WTC11 (cell line): ENCODE data around the gene PHLDB2. TPM values are rescaled to one million over a fixed set of nuclear protein-coding genes. Genes with fewer than 3 reads are reported as not detected.

Source experiments
- ATAC-seq: fragments of 200-7000 bp; cut with Tn5 transposase; 2 replicates; pipeline ENCODE4 v1.10.0; 2021; ENCODE audit warnings: mild to moderate bottlenecking, moderate library complexity
- CTCF ChIA-PET: fragments of 300-600 bp; sonication (Branson Sonifier 250); formaldehyde crosslinking; loops from one replicate; lab custom pipeline; 2021; ENCODE audit warnings: antibody characterized with exemption; lab: Charles Lee
- POLR2A ChIA-PET: fragments of 350-600 bp; sonication (Branson Sonifier 250); formaldehyde crosslinking; loops from one replicate; lab custom pipeline; 2021; ENCODE audit warnings: antibody characterized with exemption; lab: Charles Lee
- DNase-seq: peaks from one replicate; pipeline ENCODE4 v3.0.0; 2021; ENCODE audit warnings: low spot score
- H3K27ac Mint-ChIP-seq: 2 replicates; pipeline ENCODE4 v1.8.0; 2021; ENCODE audit warnings: mixed read lengths
- H3K27me3 Mint-ChIP-seq: 2 replicates; pipeline ENCODE4 v1.8.0; 2021; ENCODE audit warnings: low read depth, mild to moderate bottlenecking, moderate library complexity, mixed read lengths
- H3K36me3 Mint-ChIP-seq: 2 replicates; pipeline ENCODE4 v1.8.0; 2021; ENCODE audit warnings: mixed read lengths
- H3K4me1 Mint-ChIP-seq: 2 replicates; pipeline ENCODE4 v1.8.0; 2022; ENCODE audit warnings: mixed read lengths
- H3K4me3 Mint-ChIP-seq: 2 replicates; pipeline ENCODE4 v1.8.0; 2021; ENCODE audit warnings: mild to moderate bottlenecking, moderate library complexity, mixed read lengths
- H3K9me3 Mint-ChIP-seq: 2 replicates; pipeline ENCODE4 v1.8.0; 2021; ENCODE audit warnings: mixed read lengths
- AFF4 ChIP-seq: sonication (generic); formaldehyde crosslinking; IDR thresholded peaks from 2 replicates; pipeline ENCODE4 v1.8.1; 2023; ENCODE audit warnings: mild to moderate bottlenecking, missing genetic modification reagents, borderline replicate concordance
- CBFB ChIP-seq: sonication (generic); formaldehyde crosslinking; IDR thresholded peaks from 2 replicates; pipeline ENCODE4 v1.8.1; 2022; ENCODE audit warnings: mild to moderate bottlenecking, low read depth, missing genetic modification reagents
- EMX1 ChIP-seq: fragments of 250-450 bp; sonication (Bioruptor Pico); IDR thresholded peaks from 2 replicates; pipeline ENCODE4 v1.8.0; 2021; ENCODE audit warnings: mild to moderate bottlenecking
- ETV6 ChIP-seq: sonication (generic); formaldehyde crosslinking; IDR thresholded peaks from 2 replicates; pipeline ENCODE4 v1.8.1; 2022; ENCODE audit warnings: mild to moderate bottlenecking, missing genetic modification reagents
- FOXP4 ChIP-seq: sonication (generic); formaldehyde crosslinking; IDR thresholded peaks from 2 replicates; pipeline ENCODE4 v1.8.0; 2022; ENCODE audit warnings: mild to moderate bottlenecking, missing genetic modification reagents
- GTF2I ChIP-seq: fragments of 250-450 bp; sonication (Bioruptor Pico); conservative IDR thresholded peaks from 2 replicates; pipeline ENCODE4 v1.4.0; 2021; ENCODE audit warnings: mild to moderate bottlenecking
- HMGA2 ChIP-seq: fragments of 250-450 bp; sonication (Bioruptor Pico); IDR thresholded peaks from 2 replicates; pipeline ENCODE4 v1.4.0; 2021; ENCODE audit warnings: mild to moderate bottlenecking, moderate library complexity
- HMGXB4 ChIP-seq: sonication (generic); formaldehyde crosslinking; IDR thresholded peaks from 2 replicates; pipeline ENCODE4 v1.8.1; 2023; ENCODE audit warnings: mild to moderate bottlenecking, moderate library complexity, missing genetic modification reagents
- JAZF1 ChIP-seq: fragments of 250-450 bp; sonication (Bioruptor Pico); IDR thresholded peaks from 2 replicates; pipeline ENCODE4 v1.9.0; 2021; ENCODE audit warnings: moderate library complexity, mild to moderate bottlenecking, inconsistent platforms
- NR3C1 ChIP-seq: sonication (generic); formaldehyde crosslinking; conservative IDR thresholded peaks from 2 replicates; pipeline ENCODE4 v1.8.1; 2023; ENCODE audit warnings: low read depth, mild to moderate bottlenecking, missing genetic modification reagents
- TEAD4 ChIP-seq: sonication (generic); formaldehyde crosslinking; IDR thresholded peaks from 2 replicates; pipeline ENCODE4 v1.8.0; 2022; ENCODE audit warnings: mild to moderate bottlenecking, missing genetic modification reagents
- ZNF121 ChIP-seq: sonication (generic); formaldehyde crosslinking; IDR thresholded peaks from 2 replicates; pipeline ENCODE4 v1.8.0; 2023; ENCODE audit warnings: missing genetic modification reagents
- total RNA-seq: library from RNA; stranded (reverse); gene quantifications from 3 replicates; pipeline ENCODE4 v1.2.3, GENCODE V29; 2021
- TF ChIP-seq, protein P1 (sequence below): sonication (generic); formaldehyde crosslinking; IDR thresholded peaks from 2 replicates; pipeline ENCODE4 v1.8.1; 2023; ENCODE audit warnings: mild to moderate bottlenecking, missing genetic modification reagents
- TF ChIP-seq, protein P2 (sequence below): sonication (generic); formaldehyde crosslinking; IDR thresholded peaks from 2 replicates; pipeline ENCODE4 v1.8.1; 2023; ENCODE audit warnings: mild to moderate bottlenecking, missing genetic modification reagents, moderate library complexity
- TF ChIP-seq, protein P3 (sequence below): sonication (generic); formaldehyde crosslinking; IDR thresholded peaks from 2 replicates; pipeline ENCODE4 v1.8.0; 2023; ENCODE audit warnings: mild to moderate bottlenecking, missing genetic modification reagents

The PHLDB2 gene
- total RNA-seq, 1 experiment from 2014 or later: 40.3 TPM

GRCh38 chr3:111827871-111828270, 31.2 kb upstream of the PHLDB2 start:
- Mint-ChIP-seq H3K36me3 (no peaks in the 10 kb centered on the region), H3K9me3 (no peaks in the 10 kb centered on the region), H3K27me3 (no peaks in the 10 kb centered on the region; the same call in 1 of the 2 replicates), H3K4me1 (no peaks in the 10 kb centered on the region), H3K4me3 (no peak overlapping the region), H3K27ac (no peak overlapping the region)
- no peak for TF ChIP-seq EMX1 (CRISPR knock-in tag)
- no peak for TF ChIP-seq FOXP4 (CRISPR knock-in tag)
- no peak for TF ChIP-seq NR3C1 (CRISPR knock-in tag)
- TF ChIP-seq HMGA2 (CRISPR knock-in tag): no peak
- TF ChIP-seq, protein P1, sequence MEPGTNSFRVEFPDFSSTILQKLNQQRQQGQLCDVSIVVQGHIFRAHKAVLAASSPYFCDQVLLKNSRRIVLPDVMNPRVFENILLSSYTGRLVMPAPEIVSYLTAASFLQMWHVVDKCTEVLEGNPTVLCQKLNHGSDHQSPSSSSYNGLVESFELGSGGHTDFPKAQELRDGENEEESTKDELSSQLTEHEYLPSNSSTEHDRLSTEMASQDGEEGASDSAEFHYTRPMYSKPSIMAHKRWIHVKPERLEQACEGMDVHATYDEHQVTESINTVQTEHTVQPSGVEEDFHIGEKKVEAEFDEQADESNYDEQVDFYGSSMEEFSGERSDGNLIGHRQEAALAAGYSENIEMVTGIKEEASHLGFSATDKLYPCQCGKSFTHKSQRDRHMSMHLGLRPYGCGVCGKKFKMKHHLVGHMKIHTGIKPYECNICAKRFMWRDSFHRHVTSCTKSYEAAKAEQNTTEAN: no peak
- TF ChIP-seq JAZF1 (CRISPR knock-in tag): no peak
- TF ChIP-seq, protein P2, sequence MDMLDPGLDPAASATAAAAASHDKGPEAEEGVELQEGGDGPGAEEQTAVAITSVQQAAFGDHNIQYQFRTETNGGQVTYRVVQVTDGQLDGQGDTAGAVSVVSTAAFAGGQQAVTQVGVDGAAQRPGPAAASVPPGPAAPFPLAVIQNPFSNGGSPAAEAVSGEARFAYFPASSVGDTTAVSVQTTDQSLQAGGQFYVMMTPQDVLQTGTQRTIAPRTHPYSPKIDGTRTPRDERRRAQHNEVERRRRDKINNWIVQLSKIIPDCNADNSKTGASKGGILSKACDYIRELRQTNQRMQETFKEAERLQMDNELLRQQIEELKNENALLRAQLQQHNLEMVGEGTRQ (CRISPR knock-in tag): no peak
- no peak for TF ChIP-seq TEAD4 (CRISPR knock-in tag)
- no peak for TF ChIP-seq AFF4
- TF ChIP-seq ZNF121 (CRISPR knock-in tag): no peak
- TF ChIP-seq GTF2I (CRISPR knock-in tag): no peak
- TF ChIP-seq, protein P3, sequence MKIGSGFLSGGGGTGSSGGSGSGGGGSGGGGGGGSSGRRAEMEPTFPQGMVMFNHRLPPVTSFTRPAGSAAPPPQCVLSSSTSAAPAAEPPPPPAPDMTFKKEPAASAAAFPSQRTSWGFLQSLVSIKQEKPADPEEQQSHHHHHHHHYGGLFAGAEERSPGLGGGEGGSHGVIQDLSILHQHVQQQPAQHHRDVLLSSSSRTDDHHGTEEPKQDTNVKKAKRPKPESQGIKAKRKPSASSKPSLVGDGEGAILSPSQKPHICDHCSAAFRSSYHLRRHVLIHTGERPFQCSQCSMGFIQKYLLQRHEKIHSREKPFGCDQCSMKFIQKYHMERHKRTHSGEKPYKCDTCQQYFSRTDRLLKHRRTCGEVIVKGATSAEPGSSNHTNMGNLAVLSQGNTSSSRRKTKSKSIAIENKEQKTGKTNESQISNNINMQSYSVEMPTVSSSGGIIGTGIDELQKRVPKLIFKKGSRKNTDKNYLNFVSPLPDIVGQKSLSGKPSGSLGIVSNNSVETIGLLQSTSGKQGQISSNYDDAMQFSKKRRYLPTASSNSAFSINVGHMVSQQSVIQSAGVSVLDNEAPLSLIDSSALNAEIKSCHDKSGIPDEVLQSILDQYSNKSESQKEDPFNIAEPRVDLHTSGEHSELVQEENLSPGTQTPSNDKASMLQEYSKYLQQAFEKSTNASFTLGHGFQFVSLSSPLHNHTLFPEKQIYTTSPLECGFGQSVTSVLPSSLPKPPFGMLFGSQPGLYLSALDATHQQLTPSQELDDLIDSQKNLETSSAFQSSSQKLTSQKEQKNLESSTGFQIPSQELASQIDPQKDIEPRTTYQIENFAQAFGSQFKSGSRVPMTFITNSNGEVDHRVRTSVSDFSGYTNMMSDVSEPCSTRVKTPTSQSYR (CRISPR knock-in tag): no peak
- no peak for TF ChIP-seq HMGXB4
- TF ChIP-seq CBFB (CRISPR knock-in tag): no peak
- no peak for TF ChIP-seq ETV6 (CRISPR knock-in tag)
- CTCF ChIA-PET: interaction anchor here (0.6 to 1.6 kb wide), 4 partner anchors 32 to 263 kb away, joined by 4 to 5 read pairs (median 4); no protein-coding TSS in a partner anchor
- POLR2A ChIA-PET: interaction anchor here (0.6 kb wide), 1 partner anchor 147 kb away, joined by 4 read pairs; no protein-coding TSS in a partner anchor
- no peak; the same call in 1 of the 2 replicates for ATAC-seq
- no peak for DNase-seq
